GM23338 (cell line): Measurements from ENCODE around the gene LDLRAD2. TPM values are rescaled to one million over a fixed set of nuclear protein-coding genes. Genes with fewer than 3 reads are reported as not detected.

ENCODE experiments used
- ATAC-seq: fragments of 200-7000 bp; cut with Tn5 transposase; 3 replicates; pipeline ENCODE4 v1.9.1; 2020
- DNase-seq: peaks from one replicate; pipeline ENCODE4 v3.0.0-alpha.2; 2015; ENCODE audit warnings: low spot score
- H2AFZ ChIP-seq: fragments of 200-600 bp; sonication (generic); 2 replicates; pipeline ENCODE4 v1.8.0; 2016; ENCODE audit warnings: antibody characterized with exemption, mild to moderate bottlenecking, moderate library complexity
- H3F3A ChIP-seq: fragments of 200-600 bp; sonication (generic); replicated peaks from 2 replicates; pipeline ENCODE4 v1.8.0; 2017; ENCODE audit warnings: antibody characterized with exemption, mixed run types, low read depth
- H3K27ac ChIP-seq: fragments of 200-600 bp; sonication (generic); 2 replicates; pipeline ENCODE4 v1.6.1; 2016; ENCODE audit warnings: low read depth
- H3K27me3 ChIP-seq: fragments of 200-600 bp; sonication (generic); 2 replicates; pipeline ENCODE4 v1.8.0; 2016; ENCODE audit warnings: mild to moderate bottlenecking, mixed run types, moderate library complexity; ENCODE audit not compliant: insufficient read depth
- H3K36me3 ChIP-seq: fragments of 200-600 bp; sonication (generic); 2 replicates; pipeline ENCODE4 v1.8.0; 2016; ENCODE audit warnings: mild to moderate bottlenecking; ENCODE audit not compliant: insufficient read depth
- H3K4me1 ChIP-seq: fragments of 200-600 bp; sonication (generic); 2 replicates; pipeline ENCODE4 v1.8.0; 2016; ENCODE audit warnings: mild to moderate bottlenecking, moderate library complexity; ENCODE audit not compliant: insufficient read depth
- H3K4me2 ChIP-seq: fragments of 200-600 bp; sonication (generic); 2 replicates; pipeline ENCODE4 v1.7.1; 2017; ENCODE audit warnings: mixed run types
- H3K4me3 ChIP-seq: fragments of 200-600 bp; sonication (generic); 2 replicates; pipeline ENCODE4 v1.6.1; 2016; ENCODE audit warnings: mixed run types
- H3K79me2 ChIP-seq: fragments of 200-600 bp; sonication (generic); replicated peaks from 2 replicates; pipeline ENCODE4 v1.8.0; 2017; ENCODE audit warnings: mild to moderate bottlenecking; ENCODE audit not compliant: insufficient read depth
- H3K9me2 ChIP-seq: fragments of 200-600 bp; sonication (generic); 2 replicates; pipeline ENCODE4 v1.8.0; 2017; ENCODE audit not compliant: insufficient read depth
- H4K20me1 ChIP-seq: fragments of 200-600 bp; sonication (generic); replicated peaks from 2 replicates; pipeline ENCODE4 v1.8.0; 2017; ENCODE audit warnings: mild to moderate bottlenecking; ENCODE audit not compliant: insufficient read depth
- H3K27ac Mint-ChIP-seq: 2 replicates; pipeline ENCODE4 v1.8.0; 2020; ENCODE audit warnings: inconsistent platforms, mild to moderate bottlenecking, moderate library complexity, mixed read lengths
- H3K27me3 Mint-ChIP-seq: 3 replicates; pipeline ENCODE4 v1.8.0; 2022; ENCODE audit warnings: low read depth, mild to moderate bottlenecking, moderate library complexity, mixed read lengths, inconsistent platforms; ENCODE audit not compliant: insufficient read depth, poor library complexity
- H3K36me3 Mint-ChIP-seq: 3 replicates; pipeline ENCODE4 v1.8.0; 2021; ENCODE audit warnings: low read depth, mild to moderate bottlenecking, inconsistent platforms, moderate library complexity, mixed read lengths
- H3K4me1 Mint-ChIP-seq: 3 replicates; pipeline ENCODE4 v1.8.0; 2020; ENCODE audit warnings: mild to moderate bottlenecking, inconsistent platforms, mixed read lengths
- H3K4me3 Mint-ChIP-seq: 3 replicates; pipeline ENCODE4 v1.8.0; 2021; ENCODE audit warnings: moderate library complexity, mild to moderate bottlenecking, inconsistent platforms, mixed read lengths
- H3K9me3 Mint-ChIP-seq: 3 replicates; pipeline ENCODE4 v1.8.0; 2020; ENCODE audit warnings: moderate library complexity, mild to moderate bottlenecking, inconsistent platforms, mixed read lengths
- CREB1 ChIP-seq: fragments of 250-450 bp; sonication (Bioruptor Pico); IDR thresholded peaks from 2 replicates; pipeline ENCODE4 v1.5.0; 2020; ENCODE audit warnings: low read depth, mild to moderate bottlenecking, moderate library complexity
- EZH2 ChIP-seq: fragments of 200-600 bp; sonication (generic); IDR thresholded peaks from one replicate; pipeline ENCODE4 v1.8.0; 2017; ENCODE audit warnings: antibody characterized with exemption, mild to moderate bottlenecking, low read depth; ENCODE audit not compliant: unreplicated experiment
- EZH2phosphoT487 ChIP-seq: fragments of 200-600 bp; sonication (generic); IDR thresholded peaks from one replicate; pipeline ENCODE4 v1.8.1; 2018; ENCODE audit warnings: antibody characterized with exemption; ENCODE audit not compliant: unreplicated experiment
- JUNB ChIP-seq: IDR thresholded peaks from one replicate; pipeline ENCODE4 v1.6.1; 2016; ENCODE audit warnings: antibody characterized with exemption; ENCODE audit not compliant: unreplicated experiment
- NANOG ChIP-seq: IDR thresholded peaks from 2 replicates; pipeline ENCODE4 v1.6.1; 2016; ENCODE audit warnings: antibody characterized with exemption, borderline replicate concordance
- POLR2AphosphoS5 ChIP-seq: IDR thresholded peaks from 2 replicates; pipeline ENCODE4 v1.6.1; 2016; ENCODE audit warnings: antibody characterized with exemption, low read depth
- STAT1 ChIP-seq: IDR thresholded peaks from one replicate; pipeline ENCODE4 v1.6.1; 2016; ENCODE audit warnings: antibody characterized with exemption; ENCODE audit not compliant: unreplicated experiment
- ZNF114 ChIP-seq: fragments of 250-450 bp; sonication (Bioruptor Pico); IDR thresholded peaks from 2 replicates; pipeline ENCODE4 v1.5.0; 2020; ENCODE audit warnings: mild to moderate bottlenecking, moderate library complexity
- ZNF331 ChIP-seq: fragments of 250-450 bp; sonication (Bioruptor Pico); IDR thresholded peaks from 2 replicates; pipeline ENCODE4 v1.5.0; 2020; ENCODE audit warnings: low read depth, mild to moderate bottlenecking, moderate library complexity
- polyA plus RNA-seq: library from polyadenylated mRNA; unstranded; fragments of >200 nt; fragmentation: Nextera tagmentation; extraction: Ambion mirVana; gene quantifications from 2 replicates; pipeline ENCODE4 v1.2.1, GENCODE V29; 2016
- total RNA-seq: library from RNA; depleted of rRNA; stranded (reverse); fragments of >200 nt; shearing (Covaris generic); gene quantifications from 2 replicates; pipeline ENCODE4 v1.2.3, GENCODE V29; 2014
- TF ChIP-seq, protein P1 (sequence below), 2 experiments: fragments of 200-600 bp in 1 of 2; sonication (generic) in 1 of 2; conservative IDR thresholded peaks; 2 replicates each; pipeline versions ENCODE4 v1.5.1 to v1.6.1; 2016 to 2017; ENCODE audit warnings: antibody characterized with exemption in 2 of 2, low read depth in 2 of 2, mild to moderate bottlenecking in 2 of 2, moderate library complexity in 1 of 2
- TF ChIP-seq, protein P2 (sequence below): IDR thresholded peaks from 2 replicates; pipeline ENCODE4 v1.6.1; 2016; ENCODE audit warnings: antibody characterized with exemption
- TF ChIP-seq, protein P3 (sequence below): IDR thresholded peaks from one replicate; pipeline ENCODE4 v1.6.1; 2018; ENCODE audit warnings: antibody characterized with exemption; ENCODE audit not compliant: unreplicated experiment
- TF ChIP-seq, protein P4 (sequence below): fragments of 250-450 bp; sonication (Bioruptor Pico); IDR thresholded peaks from 2 replicates; pipeline ENCODE4 v1.5.0; 2020; ENCODE audit warnings: mild to moderate bottlenecking, moderate library complexity

Gene LDLRAD2
- total and polyA plus RNA-seq, 2 experiments from 2014 or later = 1.6 to 5.8 TPM

DNA sequence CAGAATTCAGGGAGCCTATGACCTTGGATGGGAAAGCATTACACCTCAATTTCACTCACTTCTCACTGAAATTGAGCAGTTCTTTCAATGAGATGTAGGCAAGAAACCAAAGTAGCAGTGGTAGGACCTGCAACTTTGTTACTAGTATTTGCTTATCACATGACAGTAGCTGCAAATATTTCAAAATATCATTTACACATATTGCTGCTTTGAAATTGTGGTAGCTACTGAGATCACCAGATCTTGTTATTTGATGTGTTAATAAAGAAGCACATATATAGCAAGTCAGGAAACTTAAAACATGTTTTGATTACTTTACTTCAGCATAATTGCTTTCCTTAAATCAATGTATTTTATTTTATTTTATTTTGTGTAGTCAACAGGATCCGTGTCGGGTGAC is 12.9 kb downstream of the LDLRAD2 start:
- Histone ChIP-seq H3K27me3 (no peaks in the 10 kb centered on the region), H3K4me2 (no peak overlapping the region), H2AFZ (no peak overlapping the region), H3K36me3 (no peaks in the 10 kb centered on the region; the same call in 1 of the 2 replicates), H3F3A (no peaks in the 10 kb centered on the region), H3K9me2 (no peaks in the 10 kb centered on the region), H3K79me2 (no peaks in the 10 kb centered on the region), H4K20me1 (no peaks in the 10 kb centered on the region; the same call in 1 of the 2 replicates), H3K27ac (no peak overlapping the region), H3K4me3 (no peak overlapping the region), H3K4me1 (no peaks in the 10 kb centered on the region)
- DNase-seq (no peak), ATAC-seq (no peak)
- Mint-ChIP-seq H3K27me3 (peaks cover 6% of the 10 kb centered on the region), H3K4me1 (peaks cover 7% of the 10 kb centered on the region; the same call in 1 of the 3 replicates), H3K4me3 (no peak overlapping the region), H3K36me3 (peaks cover 35% of the 10 kb centered on the region), H3K9me3 (no peaks in the 10 kb centered on the region), H3K27ac (no peak overlapping the region)
- no peak for TF ChIP-seq NANOG
- TF ChIP-seq, protein P1, sequence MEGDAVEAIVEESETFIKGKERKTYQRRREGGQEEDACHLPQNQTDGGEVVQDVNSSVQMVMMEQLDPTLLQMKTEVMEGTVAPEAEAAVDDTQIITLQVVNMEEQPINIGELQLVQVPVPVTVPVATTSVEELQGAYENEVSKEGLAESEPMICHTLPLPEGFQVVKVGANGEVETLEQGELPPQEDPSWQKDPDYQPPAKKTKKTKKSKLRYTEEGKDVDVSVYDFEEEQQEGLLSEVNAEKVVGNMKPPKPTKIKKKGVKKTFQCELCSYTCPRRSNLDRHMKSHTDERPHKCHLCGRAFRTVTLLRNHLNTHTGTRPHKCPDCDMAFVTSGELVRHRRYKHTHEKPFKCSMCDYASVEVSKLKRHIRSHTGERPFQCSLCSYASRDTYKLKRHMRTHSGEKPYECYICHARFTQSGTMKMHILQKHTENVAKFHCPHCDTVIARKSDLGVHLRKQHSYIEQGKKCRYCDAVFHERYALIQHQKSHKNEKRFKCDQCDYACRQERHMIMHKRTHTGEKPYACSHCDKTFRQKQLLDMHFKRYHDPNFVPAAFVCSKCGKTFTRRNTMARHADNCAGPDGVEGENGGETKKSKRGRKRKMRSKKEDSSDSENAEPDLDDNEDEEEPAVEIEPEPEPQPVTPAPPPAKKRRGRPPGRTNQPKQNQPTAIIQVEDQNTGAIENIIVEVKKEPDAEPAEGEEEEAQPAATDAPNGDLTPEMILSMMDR (conservative IDR thresholded peaks at IDR 0.05; ENCODE audit: low read depth in 2 of 2) = no peak
- TF ChIP-seq ZNF331 (CRISPR knock-in tag) = no peak
- TF ChIP-seq, protein P2, sequence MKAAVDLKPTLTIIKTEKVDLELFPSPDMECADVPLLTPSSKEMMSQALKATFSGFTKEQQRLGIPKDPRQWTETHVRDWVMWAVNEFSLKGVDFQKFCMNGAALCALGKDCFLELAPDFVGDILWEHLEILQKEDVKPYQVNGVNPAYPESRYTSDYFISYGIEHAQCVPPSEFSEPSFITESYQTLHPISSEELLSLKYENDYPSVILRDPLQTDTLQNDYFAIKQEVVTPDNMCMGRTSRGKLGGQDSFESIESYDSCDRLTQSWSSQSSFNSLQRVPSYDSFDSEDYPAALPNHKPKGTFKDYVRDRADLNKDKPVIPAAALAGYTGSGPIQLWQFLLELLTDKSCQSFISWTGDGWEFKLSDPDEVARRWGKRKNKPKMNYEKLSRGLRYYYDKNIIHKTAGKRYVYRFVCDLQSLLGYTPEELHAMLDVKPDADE = no peak
- no peak for TF ChIP-seq CREB1
- TF ChIP-seq, protein P3, sequence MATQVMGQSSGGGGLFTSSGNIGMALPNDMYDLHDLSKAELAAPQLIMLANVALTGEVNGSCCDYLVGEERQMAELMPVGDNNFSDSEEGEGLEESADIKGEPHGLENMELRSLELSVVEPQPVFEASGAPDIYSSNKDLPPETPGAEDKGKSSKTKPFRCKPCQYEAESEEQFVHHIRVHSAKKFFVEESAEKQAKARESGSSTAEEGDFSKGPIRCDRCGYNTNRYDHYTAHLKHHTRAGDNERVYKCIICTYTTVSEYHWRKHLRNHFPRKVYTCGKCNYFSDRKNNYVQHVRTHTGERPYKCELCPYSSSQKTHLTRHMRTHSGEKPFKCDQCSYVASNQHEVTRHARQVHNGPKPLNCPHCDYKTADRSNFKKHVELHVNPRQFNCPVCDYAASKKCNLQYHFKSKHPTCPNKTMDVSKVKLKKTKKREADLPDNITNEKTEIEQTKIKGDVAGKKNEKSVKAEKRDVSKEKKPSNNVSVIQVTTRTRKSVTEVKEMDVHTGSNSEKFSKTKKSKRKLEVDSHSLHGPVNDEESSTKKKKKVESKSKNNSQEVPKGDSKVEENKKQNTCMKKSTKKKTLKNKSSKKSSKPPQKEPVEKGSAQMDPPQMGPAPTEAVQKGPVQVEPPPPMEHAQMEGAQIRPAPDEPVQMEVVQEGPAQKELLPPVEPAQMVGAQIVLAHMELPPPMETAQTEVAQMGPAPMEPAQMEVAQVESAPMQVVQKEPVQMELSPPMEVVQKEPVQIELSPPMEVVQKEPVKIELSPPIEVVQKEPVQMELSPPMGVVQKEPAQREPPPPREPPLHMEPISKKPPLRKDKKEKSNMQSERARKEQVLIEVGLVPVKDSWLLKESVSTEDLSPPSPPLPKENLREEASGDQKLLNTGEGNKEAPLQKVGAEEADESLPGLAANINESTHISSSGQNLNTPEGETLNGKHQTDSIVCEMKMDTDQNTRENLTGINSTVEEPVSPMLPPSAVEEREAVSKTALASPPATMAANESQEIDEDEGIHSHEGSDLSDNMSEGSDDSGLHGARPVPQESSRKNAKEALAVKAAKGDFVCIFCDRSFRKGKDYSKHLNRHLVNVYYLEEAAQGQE = no peak
- TF ChIP-seq, protein P4, sequence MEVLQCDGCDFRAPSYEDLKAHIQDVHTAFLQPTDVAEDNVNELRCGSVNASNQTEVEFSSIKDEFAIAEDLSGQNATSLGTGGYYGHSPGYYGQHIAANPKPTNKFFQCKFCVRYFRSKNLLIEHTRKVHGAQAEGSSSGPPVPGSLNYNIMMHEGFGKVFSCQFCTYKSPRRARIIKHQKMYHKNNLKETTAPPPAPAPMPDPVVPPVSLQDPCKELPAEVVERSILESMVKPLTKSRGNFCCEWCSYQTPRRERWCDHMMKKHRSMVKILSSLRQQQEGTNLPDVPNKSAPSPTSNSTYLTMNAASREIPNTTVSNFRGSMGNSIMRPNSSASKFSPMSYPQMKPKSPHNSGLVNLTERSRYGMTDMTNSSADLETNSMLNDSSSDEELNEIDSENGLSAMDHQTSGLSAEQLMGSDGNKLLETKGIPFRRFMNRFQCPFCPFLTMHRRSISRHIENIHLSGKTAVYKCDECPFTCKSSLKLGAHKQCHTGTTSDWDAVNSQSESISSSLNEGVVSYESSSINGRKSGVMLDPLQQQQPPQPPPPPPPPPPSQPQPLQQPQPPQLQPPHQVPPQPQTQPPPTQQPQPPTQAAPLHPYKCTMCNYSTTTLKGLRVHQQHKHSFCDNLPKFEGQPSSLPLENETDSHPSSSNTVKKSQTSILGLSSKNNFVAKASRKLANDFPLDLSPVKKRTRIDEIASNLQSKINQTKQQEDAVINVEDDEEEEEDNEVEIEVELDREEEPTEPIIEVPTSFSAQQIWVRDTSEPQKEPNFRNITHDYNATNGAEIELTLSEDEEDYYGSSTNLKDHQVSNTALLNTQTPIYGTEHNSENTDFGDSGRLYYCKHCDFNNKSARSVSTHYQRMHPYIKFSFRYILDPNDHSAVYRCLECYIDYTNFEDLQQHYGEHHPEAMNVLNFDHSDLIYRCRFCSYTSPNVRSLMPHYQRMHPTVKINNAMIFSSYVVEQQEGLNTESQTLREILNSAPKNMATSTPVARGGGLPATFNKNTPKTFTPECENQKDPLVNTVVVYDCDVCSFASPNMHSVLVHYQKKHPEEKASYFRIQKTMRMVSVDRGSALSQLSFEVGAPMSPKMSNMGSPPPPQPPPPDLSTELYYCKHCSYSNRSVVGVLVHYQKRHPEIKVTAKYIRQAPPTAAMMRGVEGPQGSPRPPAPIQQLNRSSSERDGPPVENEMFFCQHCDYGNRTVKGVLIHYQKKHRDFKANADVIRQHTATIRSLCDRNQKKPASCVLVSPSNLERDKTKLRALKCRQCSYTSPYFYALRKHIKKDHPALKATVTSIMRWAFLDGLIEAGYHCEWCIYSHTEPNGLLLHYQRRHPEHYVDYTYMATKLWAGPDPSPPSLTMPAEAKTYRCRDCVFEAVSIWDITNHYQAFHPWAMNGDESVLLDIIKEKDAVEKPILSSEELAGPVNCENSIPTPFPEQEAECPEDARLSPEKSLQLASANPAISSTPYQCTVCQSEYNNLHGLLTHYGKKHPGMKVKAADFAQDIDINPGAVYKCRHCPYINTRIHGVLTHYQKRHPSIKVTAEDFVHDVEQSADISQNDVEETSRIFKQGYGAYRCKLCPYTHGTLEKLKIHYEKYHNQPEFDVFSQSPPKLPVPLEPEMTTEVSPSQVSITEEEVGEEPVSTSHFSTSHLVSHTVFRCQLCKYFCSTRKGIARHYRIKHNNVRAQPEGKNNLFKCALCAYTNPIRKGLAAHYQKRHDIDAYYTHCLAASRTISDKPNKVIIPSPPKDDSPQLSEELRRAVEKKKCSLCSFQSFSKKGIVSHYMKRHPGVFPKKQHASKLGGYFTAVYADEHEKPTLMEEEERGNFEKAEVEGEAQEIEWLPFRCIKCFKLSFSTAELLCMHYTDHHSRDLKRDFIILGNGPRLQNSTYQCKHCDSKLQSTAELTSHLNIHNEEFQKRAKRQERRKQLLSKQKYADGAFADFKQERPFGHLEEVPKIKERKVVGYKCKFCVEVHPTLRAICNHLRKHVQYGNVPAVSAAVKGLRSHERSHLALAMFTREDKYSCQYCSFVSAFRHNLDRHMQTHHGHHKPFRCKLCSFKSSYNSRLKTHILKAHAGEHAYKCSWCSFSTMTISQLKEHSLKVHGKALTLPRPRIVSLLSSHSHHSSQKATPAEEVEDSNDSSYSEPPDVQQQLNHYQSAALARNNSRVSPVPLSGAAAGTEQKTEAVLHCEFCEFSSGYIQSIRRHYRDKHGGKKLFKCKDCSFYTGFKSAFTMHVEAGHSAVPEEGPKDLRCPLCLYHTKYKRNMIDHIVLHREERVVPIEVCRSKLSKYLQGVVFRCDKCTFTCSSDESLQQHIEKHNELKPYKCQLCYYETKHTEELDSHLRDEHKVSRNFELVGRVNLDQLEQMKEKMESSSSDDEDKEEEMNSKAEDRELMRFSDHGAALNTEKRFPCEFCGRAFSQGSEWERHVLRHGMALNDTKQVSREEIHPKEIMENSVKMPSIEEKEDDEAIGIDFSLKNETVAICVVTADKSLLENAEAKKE (CRISPR knock-in tag) = no peak
- TF ChIP-seq STAT1 = no peak
- no peak for TF ChIP-seq ZNF114
- no peak for TF ChIP-seq JUNB
- no peak for TF ChIP-seq EZH2
- TF ChIP-seq EZH2phosphoT487 = no peak
- TF ChIP-seq POLR2AphosphoS5 = no peak
